ENCODE data around the gene CACNA1B. TPM values are rescaled to one million over a fixed set of nuclear protein-coding genes. Genes with fewer than 3 reads are reported as not detected.

Gene CACNA1B
- polyA plus RNA-seq, 1 experiment: 0.01 TPM

DNA sequence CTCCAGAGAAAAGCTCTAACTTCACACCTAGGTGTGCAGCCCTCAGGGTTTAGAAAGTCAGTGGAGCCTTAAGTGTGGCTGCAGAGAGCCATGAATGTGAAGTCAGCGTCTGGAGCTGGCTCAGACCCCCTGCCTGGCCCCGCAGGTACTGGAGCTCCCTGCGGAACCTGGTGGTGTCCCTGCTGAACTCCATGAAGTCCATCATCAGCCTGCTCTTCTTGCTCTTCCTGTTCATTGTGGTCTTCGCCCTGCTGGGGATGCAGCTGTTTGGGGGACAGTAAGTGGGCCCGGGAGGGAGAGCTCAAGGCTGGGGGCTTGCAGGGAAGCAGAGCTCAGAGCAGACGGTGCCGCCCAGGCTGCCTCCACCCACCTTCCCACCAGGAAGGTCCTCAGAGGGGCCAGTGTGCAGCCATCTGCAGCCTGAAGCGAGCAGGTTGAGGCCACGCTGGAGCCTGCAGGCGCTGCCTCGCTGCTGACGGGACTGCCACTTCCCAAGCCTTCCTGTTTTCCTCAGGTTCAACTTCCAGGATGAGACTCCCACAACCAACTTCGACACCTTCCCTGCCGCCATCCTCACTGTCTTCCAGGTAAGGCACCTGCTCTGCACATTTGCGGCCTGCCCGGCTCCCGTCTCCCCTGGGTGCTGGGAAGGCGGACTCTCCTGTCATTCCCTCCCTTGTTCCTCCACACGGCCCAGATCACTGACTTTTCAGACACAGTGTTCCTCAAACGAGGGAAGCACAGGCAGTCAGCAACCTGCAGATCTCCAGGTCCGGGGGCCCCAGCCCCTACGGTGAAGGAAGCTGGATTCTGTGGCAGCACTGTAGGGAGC lies 108.9 kb downstream of the CACNA1B start:
- CTCF ChIA-PET: no interaction called here

GRCh38 chr9:137987244-137988030 lies 109.9 kb downstream of the CACNA1B start:
- TF ChIP-seq CTCF (IDR thresholded peaks at IDR 0.05; ENCODE audit: low read depth, low read length): no peak
- no peaks in the 10 kb centered on the region for H3K27me3 ChIP-seq (ENCODE audit: control insufficient read depth, insufficient read depth, low read length)
- no peak for DNase-seq (ENCODE audit: low read depth, low spot score)
- no peak overlapping the region for H3K4me3 ChIP-seq (ENCODE audit: low read depth, low read length)
- ChIA-PET POLR2A (no interaction called here), CTCF (no interaction called here)
- no peak overlapping the region for H3K27ac ChIP-seq (ENCODE audit: low read depth, low read length)
- peaks cover 67% of the 10 kb centered on the region for H3K9me3 ChIP-seq (ENCODE audit: control insufficient read depth, insufficient read depth, low read length)

More for the DNA sequence above, 108.9 kb downstream of the CACNA1B start:
- Histone ChIP-seq H3K9me3 (ENCODE audit: control insufficient read depth, insufficient read depth, low read length) (peaks cover 67% of the 10 kb centered on the region), H3K27me3 (ENCODE audit: control insufficient read depth, insufficient read depth, low read length) (no peaks in the 10 kb centered on the region), H3K4me3 (ENCODE audit: low read depth, low read length) (no peak overlapping the region), H3K27ac (ENCODE audit: low read depth, low read length) (no peak overlapping the region)
- no peak for TF ChIP-seq CTCF (IDR thresholded peaks at IDR 0.05; ENCODE audit: low read depth, low read length)
- DNase-seq (ENCODE audit: low read depth, low spot score): no peak
- POLR2A ChIA-PET: no interaction called here

- CTCF ChIA-PET: no interaction called here
- TF ChIP-seq CTCF (IDR thresholded peaks at IDR 0.05; ENCODE audit: low read depth, low read length): no peak
- Histone ChIP-seq H3K4me3 (ENCODE audit: low read depth, low read length) (no peak overlapping the region), H3K27ac (ENCODE audit: low read depth, low read length) (no peak overlapping the region), H3K27me3 (ENCODE audit: control insufficient read depth, insufficient read depth, low read length) (no peaks in the 10 kb centered on the region), H3K9me3 (ENCODE audit: control insufficient read depth, insufficient read depth, low read length) (peaks cover 66% of the 10 kb centered on the region)
- DNase-seq (ENCODE audit: low read depth, low spot score): no peak
- POLR2A ChIA-PET: no interaction called here
Observed at GRCh38 chr9:137988051-137988450, 110.5 kb downstream of the CACNA1B start.

DNA sequence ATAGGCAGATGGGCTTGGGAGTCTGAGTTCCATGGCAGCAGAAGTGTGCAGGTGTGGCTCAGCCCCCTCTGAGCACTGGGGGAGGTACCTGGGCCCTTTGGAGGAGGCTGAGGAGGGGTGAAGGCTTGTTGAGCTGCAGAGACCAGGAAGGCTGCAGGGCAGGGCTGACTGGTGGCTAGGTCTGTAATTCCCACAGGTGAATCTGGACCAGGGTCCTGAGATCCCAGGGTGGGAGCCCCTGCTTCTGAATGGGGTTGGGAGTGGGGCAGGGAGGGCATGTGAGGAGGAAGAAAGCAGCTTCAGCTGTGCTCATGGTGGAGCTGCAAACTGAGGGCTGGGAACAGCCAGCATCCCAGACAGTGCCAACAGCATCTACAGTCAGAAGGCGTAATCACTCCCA lies 111.1 kb downstream of the CACNA1B start:
- no peak overlapping the region for H3K27ac ChIP-seq (ENCODE audit: low read depth, low read length)
- TF ChIP-seq CTCF (IDR thresholded peaks at IDR 0.05; ENCODE audit: low read depth, low read length): no peak
- ChIA-PET POLR2A (no interaction called here), CTCF (no interaction called here)
- DNase-seq (ENCODE audit: low read depth, low spot score): no peak
- H3K9me3 ChIP-seq (ENCODE audit: control insufficient read depth, insufficient read depth, low read length): peaks cover 61% of the 10 kb centered on the region
- H3K27me3 ChIP-seq (ENCODE audit: control insufficient read depth, insufficient read depth, low read length): no peaks in the 10 kb centered on the region
- H3K4me3 ChIP-seq (ENCODE audit: low read depth, low read length): no peak overlapping the region

- Histone ChIP-seq H3K4me3 (ENCODE audit: low read depth, low read length) (no peak overlapping the region), H3K27me3 (ENCODE audit: control insufficient read depth, insufficient read depth, low read length) (no peaks in the 10 kb centered on the region), H3K27ac (ENCODE audit: low read depth, low read length) (no peak overlapping the region), H3K9me3 (ENCODE audit: control insufficient read depth, insufficient read depth, low read length) (peaks cover 57% of the 10 kb centered on the region)
- TF ChIP-seq CTCF (IDR thresholded peaks at IDR 0.05; ENCODE audit: low read depth, low read length): no peak
- no peak for DNase-seq (ENCODE audit: low read depth, low spot score)
- ChIA-PET POLR2A (no interaction called here), CTCF (no interaction called here)
Observed at GRCh38 chr9:137989156-137989555, 111.6 kb downstream of the CACNA1B start.

Data from AG04450 (cell line).